NCI-H2227 (cell line): ENCODE results near the gene CCL27.

Experiments used
- DNase-seq: peaks from one replicate; lab custom pipeline; 2025; ENCODE audit not compliant: unreplicated experiment; lab: John Stamatoyannopoulos, UW

Gene CCL27

DNA sequence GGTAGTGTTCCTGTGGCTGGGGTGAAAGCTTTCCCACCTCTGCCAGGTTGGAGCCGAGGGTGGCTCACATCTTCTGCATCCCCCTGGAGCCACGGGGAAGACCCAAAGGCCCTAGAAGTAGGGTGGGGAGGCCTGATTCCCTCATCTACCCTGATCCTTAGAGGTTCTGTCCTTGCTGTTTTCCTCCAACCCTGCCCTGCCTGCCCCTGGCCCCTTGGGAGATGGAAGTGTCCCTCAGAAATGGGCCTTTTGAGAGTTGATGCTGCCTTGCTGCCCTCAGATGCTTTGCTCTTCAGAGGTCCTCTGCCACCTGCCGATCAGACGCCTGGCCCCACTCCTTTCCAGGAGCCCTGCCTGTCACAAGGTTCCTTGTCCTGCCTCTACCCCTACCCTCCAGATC, 22.4 kb upstream of the CCL27 start:
- DNase-seq: no peak

DNA sequence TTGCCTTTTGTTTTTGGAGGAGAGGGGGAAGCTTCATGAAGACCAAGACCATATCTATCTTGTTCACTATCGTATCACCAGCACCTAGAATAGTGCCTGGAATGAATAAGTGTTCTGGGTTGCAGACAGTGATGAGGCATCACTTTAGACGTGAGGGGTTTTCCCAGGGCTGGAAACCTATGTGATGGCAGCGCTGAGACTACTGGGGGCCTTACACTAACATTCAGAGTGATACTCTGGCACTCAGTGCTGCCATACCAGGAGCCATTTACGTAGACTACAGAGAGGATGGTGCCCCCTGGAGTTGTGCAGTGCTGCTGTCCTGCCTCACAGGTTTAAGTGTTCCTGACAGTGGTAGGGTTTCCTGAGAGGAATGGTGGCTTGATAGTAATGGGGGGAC, 21.7 kb upstream of the CCL27 start:
- DNase-seq: no peak

DNA sequence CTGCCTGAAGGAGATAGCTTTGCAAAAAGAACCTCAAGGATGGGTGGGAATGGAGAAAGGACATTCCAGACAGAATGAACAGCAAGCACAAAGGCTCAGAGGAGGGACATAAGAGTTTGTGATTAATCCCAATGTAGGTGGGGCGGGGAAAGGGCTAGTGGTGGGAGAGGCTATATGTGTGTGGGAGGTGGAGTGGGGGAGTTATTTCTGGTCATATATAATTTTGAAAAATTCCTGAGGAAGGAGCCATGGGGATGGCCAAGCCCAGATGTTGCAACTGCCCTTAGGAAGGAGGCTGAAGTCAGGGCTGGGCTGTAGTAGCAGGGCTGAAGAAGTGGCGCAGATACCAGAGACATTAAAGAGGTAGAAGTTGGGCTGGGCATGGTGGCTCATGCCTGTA, 13.4 kb upstream of the CCL27 start:
- no peak for DNase-seq

DNA sequence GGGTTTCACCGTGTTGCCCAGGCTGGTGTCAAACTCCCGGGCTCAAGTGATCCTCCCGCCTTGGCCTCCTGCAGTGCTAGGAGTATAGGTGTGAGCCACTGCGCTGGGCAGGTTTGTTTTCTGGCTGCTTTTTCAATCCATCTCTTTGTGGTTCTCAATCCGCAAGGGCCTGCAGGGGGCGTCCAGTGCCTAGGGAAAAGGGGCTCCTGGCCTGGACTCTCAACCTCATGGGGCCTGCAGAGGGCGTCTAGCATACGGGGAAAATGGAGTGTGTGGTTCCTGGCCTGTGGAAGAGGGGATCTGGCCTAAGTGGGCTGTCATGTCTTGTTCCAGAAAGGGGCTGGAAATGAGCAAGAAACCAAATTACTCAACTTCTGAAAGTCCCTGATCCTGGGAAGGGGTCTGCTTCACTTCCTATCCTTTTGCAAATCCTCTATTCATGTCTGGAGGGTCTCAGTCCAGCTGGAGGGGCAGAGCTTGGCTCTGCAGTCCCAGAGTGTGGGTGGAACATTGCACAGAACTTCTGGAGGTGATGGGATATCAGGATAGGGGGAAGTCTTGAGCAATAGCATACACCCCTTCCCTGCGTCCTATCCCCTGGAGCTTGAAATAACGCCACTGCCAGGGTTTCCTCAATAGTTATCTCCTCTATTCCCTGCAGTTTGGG, 12.7 kb upstream of the CCL27 start:
- DNase-seq: peak; percentile 50

DNA sequence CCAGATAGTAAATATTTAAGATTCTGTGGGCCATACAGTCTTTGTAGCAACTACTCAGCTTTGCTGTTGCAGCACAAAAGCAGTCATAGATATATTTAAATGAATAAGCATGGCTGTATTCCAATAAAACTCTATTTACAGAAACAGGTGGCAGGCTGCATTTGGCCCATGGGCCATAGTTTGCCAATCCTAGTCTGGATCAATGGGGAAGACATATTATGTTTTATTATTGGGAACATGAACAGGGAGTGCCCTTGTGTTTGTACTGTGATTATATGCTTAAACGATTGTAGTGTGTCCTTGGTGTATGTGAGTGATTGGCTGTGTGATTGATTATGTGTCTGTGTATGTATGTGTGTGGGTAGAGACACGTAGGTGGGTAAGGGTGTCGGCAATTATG, 12.0 kb upstream of the CCL27 start:
- no peak for DNase-seq

DNA sequence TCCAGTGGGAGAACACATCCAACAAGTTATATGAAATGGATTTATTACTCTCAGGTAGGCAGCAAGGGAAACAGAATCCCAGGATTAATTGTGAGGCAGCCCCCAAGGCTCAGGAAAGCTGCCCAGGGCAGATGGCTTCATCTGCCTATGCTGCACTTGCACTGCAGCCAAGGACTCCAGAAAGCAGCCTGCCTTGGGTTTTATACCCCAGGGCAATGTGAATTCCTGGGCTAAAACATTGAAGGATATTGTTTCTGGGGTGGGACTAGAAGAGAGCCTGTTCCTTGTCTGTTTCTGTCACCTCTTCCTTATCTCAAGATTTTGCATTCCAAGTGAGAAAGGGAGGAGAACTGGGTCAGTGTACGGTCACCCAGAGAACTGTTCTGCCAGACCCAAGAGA, 8.8 kb upstream of the CCL27 start:
- no peak for DNase-seq

DNA sequence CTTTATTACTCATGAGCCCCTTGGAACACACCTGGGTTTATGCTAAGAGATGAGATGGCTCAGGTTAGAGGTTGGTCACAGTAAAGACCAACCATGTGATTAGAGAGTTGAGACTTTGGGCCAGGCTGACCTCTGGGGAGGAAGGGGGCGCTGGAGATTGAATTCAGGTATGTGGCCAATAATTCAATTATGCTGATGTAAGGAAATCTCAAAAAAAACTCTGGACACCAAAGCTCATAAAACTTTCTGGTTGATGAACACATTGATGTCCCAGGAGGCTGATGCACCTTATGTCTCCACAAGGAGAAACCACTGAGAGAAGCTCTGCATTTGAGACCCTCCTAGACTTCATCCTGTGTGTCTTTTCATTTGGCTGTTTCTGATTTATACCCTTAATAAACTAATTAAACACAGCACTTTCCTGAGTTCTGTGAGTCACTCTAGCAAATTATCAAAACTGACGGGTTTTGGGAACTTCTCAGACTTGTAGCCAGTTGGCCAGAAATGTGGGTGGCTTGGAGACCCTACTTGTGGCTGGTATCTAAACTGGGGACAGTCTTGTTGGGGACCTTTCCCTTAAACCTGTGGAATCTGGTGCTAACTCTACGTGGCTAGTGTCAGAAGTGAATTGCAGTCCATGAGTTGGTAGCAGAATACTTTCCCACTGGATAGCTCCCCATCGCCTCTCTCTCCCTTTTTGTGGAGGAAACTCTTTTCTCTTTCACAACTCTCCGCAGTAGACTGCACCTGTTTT, 7.5 kb upstream of the CCL27 start:
- DNase-seq: no peak

DNA sequence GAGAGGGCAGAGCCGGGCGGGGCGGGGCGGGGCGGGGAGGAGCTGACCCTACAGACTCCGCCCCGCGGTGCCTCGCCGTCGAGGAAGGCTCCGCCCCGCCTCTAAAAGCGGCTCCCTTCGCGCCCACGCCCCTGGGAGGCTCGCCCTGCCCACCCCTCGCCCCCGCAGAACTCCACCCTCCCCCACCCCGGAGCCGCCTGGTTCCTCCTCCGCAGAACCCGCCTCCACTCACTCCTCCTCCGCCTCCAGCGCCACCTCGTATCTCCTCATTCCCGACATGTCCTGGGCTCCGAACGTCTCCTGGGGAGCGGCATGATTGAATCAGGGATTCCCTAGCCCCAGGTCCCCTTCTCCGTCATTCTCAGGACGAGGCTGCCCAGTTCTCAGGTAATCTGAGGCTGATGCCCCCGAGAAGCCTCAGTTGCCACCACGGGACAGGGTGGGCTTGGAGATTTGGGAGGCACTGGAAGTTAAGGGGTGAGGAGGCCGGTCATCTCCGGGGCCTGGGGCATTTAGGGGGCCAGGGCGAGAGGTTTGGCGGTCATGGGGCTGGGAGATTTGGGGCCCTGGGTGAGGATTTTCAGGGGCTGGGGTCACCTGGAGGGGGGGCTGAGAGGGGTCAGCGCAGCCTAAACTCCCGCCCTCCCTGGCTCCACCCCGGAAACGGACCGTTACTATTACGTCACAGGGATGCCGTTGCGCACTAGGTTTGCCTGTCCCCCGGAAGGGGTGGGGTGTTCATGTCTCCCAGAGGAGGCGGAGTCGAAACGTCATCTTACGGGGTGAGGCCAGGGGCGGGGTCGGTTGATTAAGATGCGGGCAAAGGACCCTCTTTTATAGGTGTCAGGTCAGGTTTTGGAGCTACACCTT, 3.2 kb upstream of the CCL27 start:
- DNase-seq: peak; percentile 95

DNA sequence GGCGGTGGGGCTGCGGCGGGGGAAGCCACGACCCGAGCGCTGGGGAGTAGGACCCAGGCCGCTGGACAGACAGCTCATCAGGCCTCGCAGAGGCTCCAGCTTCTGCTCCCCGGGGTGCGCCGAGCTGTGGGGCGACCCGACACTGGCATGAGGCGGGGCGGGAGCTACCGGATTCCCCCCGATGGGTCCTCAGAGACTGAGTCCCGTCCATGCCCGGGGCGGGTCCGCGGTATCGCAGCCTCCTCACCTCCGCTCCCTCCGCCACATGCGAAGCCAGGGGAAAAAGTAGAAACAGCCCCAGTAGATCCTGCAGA, 2.6 kb upstream of the CCL27 start:
- DNase-seq: no peak

DNA sequence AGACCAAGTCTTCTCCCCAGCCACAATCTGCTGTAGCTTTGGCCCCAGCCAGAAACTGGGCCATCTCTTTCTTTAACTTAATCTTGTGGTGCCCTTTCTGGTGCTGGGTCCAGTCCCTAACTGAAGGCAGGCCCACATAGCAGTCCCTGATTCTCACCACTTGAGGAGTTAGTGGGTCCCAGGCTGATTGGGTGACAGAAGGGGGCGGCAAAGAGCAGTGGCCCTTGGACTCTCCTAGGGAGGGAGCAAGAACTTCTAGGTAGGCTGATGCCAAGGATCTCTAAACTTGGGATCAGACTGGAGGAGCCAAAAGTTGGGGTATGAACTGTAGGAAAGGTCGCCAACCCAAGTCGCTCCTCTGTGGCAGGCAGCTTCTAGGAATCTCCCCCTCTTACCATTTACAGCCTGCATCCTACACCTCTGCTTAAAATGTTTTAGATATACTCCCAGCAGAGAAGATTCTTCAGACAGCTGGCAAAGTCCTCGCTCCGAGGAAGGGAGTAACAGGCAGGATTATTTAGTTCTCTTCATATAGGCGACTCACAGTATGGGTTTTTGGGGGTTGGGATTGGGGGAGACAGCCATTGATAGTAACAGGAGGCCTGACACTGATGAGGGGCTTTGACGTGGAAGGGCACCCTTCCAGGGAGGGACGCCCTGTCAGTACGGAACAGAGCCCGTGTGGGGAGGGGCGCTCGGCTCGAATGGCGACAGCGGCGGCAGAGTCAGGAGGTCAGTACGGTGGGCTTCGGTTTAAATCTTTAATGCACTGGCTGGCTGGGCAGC, 2.0 kb upstream of the CCL27 start:
- DNase-seq: peak; percentile 57

DNA sequence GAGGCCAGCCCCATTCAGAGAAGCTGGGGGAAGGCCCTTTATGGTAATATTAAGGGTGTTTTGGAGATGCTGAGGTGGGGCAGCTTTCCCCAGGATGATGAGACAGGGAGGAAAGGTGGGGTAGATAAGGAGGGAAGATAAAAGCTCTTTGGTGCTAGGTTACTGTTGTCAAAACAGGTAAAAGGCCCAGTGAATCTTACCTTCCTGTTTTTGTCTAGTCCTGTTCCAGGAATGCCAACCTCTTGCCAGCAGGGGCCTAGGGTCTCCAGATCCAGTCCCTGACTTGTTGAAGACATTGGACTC, 797 bp upstream of the CCL27 start:
- no peak for DNase-seq

DNA sequence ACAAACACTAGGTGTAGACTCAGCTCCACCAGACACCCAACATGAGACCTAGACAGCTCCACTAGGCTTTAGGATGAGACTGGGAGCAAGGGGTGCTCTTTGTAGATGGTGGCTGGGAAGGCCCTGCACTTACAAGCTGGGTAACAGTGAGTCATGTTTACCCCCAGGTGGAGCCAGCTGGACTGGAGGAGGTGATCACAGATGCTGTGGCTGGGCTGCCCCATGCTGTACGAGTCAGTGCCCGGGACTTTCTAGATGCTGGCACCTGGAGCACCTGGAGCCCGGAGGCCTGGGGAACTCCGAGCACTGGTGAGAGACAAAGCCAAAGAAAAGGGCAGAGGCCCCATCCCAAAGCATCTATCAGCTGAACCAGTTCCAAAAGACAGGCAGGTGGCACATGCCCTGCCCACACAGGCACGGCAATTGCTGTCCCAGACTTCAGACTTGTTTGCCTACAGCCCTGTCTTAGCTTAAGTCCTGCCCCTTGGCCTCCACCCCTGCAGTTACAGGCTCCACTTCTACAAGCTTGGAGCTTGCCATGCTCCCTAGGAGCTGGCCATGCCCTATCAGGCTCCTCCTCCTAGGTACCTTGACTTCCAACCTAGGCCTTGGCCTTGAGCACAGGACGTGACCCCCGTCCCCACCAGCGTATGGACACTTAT, 2.7 kb downstream of the CCL27 start:
- DNase-seq: no peak

DNA sequence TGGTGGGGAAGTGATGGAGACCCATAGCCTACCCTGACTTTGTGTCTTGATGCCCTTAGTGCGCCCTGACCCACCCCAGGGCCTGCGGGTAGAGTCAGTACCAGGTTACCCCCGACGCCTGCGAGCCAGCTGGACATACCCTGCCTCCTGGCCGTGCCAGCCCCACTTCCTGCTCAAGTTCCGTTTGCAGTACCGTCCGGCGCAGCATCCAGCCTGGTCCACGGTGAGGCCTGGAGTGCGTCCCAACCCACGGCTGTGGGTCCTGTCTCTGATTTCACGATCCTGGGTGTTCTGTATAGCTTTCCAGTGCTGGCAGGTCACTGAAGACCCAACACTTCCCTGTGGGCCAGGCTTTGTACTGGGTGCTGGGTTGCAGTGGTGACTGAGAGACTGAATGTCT, 4.0 kb downstream of the CCL27 start:
- DNase-seq: no peak

DNA sequence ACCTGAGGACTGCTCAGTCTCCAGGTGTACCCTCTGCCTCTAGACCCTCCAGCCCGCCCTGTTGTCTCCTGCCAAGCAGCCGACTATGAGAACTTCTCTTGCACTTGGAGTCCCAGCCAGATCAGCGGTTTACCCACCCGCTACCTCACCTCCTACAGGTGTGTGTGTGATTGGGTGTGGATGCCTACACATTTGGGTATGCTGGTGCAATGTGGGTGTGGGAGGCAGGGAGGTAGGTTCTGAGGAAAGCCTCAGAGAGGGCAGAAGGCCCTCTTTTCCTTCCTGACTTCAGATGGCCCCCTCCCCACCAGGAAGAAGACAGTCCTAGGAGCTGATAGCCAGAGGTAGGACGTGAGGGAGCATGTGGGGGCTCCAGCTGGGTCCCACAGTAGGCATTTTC, 5.5 kb downstream of the CCL27 start:
- DNase-seq: no peak

DNA sequence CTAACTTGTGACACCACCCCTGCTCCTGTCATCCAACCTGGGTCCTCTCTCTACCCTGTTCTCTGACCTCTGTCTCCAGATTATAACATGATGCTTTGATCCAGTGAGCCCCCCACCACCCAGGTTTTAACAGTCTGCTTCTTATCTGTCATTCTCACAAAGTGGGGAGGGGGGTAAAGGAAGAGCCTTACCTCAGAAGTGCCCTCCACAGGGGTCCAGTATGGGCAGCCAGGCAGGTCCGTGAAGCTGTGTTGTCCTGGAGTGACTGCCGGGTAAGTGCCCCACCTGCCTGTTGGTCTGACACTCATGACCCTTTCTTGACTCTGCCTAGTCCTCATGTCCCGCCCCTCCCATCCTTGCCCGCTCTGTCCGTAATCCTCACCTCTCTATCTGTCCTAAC, 7.1 kb downstream of the CCL27 start:
- no peak for DNase-seq

DNA sequence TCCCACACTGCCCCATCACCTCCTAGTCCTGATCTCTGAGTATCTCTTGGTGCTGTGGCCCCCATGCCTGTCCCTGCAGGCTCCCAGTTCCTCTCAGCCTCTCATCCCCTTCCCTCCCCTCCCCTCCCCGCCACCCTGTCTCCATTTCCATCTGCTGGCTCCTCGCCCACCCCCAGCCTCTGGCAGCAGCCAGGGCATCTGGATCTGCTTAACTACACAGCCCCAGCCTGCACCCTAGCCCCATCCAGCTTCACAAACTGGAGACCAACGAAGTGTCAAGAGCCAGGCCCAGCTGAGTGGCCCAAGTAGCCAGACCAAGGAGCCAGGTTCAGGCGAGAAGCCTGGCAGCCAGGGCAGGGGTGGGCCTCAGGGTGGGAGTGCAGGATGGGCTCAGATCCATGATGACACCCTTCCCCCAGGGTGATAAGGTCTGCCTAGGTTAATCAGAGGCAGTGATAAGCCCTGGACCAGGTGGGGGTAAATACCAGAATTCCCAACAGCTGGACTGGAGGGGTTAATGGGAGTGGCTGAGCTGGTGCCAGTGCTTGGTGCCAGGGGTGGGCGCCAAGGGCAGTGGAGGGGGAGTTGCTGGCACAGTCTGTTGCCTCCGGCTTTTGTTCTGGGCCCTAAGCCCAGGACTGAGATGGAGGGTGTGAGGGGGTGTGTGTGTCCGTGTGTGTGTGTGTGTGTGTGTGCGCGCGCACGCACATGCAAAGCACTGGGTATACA, 8.0 kb downstream of the CCL27 start:
- peak; percentile 28 for DNase-seq

DNA sequence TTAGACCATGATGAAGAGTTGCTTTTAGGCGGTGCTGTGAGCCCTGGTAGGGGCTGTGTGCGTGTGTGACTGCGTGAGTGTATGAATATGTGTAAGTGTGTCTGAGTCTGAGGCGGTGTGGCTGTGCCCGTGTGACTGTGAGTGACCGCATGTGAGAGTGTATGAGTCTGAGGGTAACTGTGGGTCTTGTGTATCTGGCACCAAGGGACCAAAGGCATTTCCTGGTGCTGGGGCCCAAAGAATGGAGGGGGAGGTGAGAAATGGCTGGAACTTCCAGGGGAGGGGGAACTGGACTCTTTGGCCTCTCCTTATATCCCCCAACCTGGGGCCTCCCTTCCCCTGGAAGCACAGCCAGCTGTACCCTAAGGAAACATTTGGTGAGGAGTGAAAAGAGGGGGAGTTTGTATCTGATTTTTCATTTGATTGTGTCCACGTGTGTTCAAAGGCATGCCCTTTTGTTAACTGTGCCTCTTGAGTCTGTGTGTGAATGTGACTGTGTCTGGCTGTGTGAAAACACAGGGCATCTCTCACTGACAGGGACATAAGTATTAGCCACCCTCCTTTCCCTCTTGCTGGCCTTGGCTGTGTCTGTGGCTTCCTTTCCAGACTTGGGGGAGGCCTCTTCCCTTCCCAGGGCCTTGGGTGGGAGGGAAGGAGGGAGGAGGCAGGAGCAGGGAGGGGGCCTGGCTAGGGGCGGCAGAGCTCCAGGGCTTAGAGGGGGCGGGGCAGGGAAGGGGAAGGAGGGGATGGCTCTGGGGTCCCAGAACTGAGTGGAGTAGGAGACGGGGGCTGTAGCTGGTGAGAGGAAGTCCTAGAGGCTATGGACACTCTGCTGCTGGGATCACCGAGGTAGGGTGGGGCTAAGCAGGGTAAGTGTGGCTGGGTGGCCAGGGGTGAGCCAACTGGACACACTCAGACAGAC, 9.0 kb downstream of the CCL27 start:
- DNase-seq: peak; percentile 23

DNA sequence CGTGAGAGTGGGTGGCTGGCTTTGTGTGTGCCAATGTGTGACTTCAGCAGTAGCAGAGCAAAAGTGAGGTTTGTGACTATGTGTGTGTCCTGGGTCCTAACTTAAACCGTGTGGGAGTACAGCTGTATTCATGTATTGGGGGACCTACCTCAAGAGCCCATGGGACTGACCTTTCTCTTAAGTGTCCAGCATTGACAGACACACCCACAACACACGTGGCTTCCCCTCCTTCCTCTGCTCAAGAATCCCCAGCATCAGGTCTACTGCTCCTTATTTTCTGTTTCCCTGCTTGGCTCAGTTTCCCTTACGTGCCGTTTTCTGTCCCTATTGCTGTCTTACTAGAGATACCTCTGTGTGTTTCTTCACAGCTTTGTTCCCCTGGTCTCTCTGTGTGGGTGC, 9.9 kb downstream of the CCL27 start:
- DNase-seq: no peak

DNA sequence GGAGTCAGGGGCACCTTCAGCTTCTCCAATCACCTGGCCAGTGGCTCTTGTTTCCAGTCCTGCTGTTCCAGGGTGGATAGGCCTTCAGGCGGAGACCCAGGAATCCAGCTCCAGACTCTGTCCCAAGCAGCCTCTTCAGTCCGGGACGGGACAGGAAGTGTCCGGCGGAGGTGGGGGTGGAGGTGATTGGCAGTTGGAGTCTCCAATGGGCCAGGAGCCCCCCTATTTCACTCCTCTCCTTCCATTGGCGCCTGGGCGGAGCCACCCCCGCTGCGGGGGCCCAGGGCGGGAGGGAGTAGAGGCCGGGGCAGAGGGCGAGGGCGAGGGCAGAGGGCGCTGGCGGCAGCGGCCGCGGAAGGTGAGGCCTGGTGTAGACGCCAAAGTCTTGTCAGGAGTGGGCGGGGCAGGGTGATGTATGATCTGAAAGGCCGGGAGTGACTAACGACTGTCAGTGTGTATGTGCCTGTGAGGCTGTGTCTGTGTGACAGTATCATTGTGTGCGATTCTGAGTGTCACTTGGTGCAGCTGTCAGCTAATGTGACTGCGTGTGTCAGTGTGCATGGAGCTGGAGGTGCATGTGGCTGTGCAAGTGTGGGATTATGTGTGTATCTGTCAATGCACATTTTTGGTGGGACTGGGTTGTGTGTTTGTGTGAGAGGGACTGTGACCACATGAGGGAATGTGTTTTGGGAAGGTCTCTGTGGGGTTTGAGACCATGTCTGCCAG, 10.4 kb downstream of the CCL27 start, which contains the start of gene IL11RA:
Gene IL11RA (plus strand): TSS at position 310 of the 726 bp plus-strand sequence. CDS start 3,033 bp downstream, outside the sequence.
- DNase-seq: peak; percentile 55
